Breast epithelium (tissue), 4 donors: ENCODE data around the gene TBC1D1. TPM values are rescaled to one million over a fixed set of nuclear protein-coding genes. Genes with fewer than 3 reads are reported as not detected.

Source experiments
- DNase-seq, 2 donors: peaks; one replicate each; pipeline ENCODE4 v3.0.0-alpha.2; 2019; ENCODE audit warnings: low spot score in 2 of 2
- H3K27ac ChIP-seq, 2 donors: fragments of 200-600 bp; sonication (generic) in 1 of 2; one replicate each; pipeline ENCODE4 v1.5.1; 2016 to 2019; ENCODE audit warnings: mild to moderate bottlenecking in 1 of 2
- H3K27me3 ChIP-seq, 2 donors: fragments of 200-600 bp; sonication (generic) in 1 of 2; one replicate each; pipeline versions ENCODE4 v1.5.1 to v1.6.0; 2017 to 2019; ENCODE audit warnings: control low read depth in 1 of 2, mild to moderate bottlenecking in 1 of 2
- H3K36me3 ChIP-seq: fragments of 200-600 bp; one replicate; pipeline ENCODE4 v1.5.1; 2019
- H3K4me1 ChIP-seq, 2 donors: fragments of 200-600 bp; sonication (generic); one replicate each; pipeline ENCODE4 v1.5.1; 2016 to 2019; ENCODE audit warnings: control low read depth in 1 of 2
- H3K4me3 ChIP-seq, 3 donors: fragments of 200-600 bp; sonication (generic); 1 replicate in 2 of 3; 2 replicates in 1 of 3; pipeline ENCODE4 v1.5.1; 2016 to 2019; ENCODE audit warnings: mild to moderate bottlenecking in 3 of 3, moderate library complexity in 2 of 3
- H3K9me3 ChIP-seq, 2 donors: fragments of 200-600 bp; sonication (generic) in 1 of 2; one replicate each; pipeline ENCODE4 v1.5.1; 2016 to 2019; ENCODE audit warnings: control low read depth in 1 of 2
- POLR2A ChIP-seq: fragments of 450-650 bp; IDR thresholded peaks from one replicate; pipeline ENCODE4 v1.6.1; 2016; ENCODE audit warnings: antibody characterized with exemption, mild to moderate bottlenecking, moderate library complexity
- POLR2AphosphoS5 ChIP-seq, 3 donors: sonication (generic); formaldehyde crosslinking; IDR thresholded peaks; one replicate each; pipeline ENCODE4 v1.6.1; 2017; ENCODE audit warnings: antibody characterized with exemption in 3 of 3
- intact Hi-C: fragments of 100-400 bp; cut with DNase I; formaldehyde crosslinking; loops from one replicate; pipeline ENCODE4 v1.15.1; 2023; ENCODE audit warnings: low total_unique reads
- total RNA-seq, 3 donors: library from RNA; depleted of rRNA; stranded (reverse); fragments of >200 nt; gene quantifications; one replicate each; pipeline ENCODE4 v1.1.0, GENCODE V29; 2016
- TF ChIP-seq, protein P1 (sequence below), 3 donors: fragments of 450-650 bp; IDR thresholded peaks; one replicate each; pipeline ENCODE4 v1.5.1; 2016 to 2017; ENCODE audit warnings: antibody characterized with exemption in 3 of 3, mild to moderate bottlenecking in 3 of 3, moderate library complexity in 3 of 3

TBC1D1 gene
- total RNA-seq, 3 donors from 2014 or later: 55.2 to 80.9 (median 63.9) TPM

DNA sequence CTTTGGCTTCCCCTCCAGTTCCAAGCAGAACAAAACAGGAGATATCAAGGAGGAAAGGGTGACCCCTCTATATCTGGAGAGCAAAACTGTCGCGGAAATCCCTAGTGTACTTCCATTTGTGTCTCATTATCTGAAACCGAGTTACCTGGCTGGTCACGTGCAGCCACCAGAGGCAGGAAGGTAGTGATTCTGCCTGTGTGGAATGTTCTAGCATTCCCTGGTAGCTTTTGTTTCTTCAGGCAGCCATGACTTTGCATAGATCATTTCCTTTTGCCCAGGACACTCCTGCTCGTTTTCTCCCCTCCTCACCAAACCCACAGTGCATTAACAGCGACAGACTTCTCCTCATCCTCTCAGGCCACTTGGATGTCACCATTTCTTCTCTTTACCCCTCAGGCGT lies 177.2 kb downstream of the TBC1D1 start:
- Histone ChIP-seq H3K27me3 (no peaks in the 10 kb centered on the region), H3K9me3 (no peaks in the 10 kb centered on the region), H3K36me3 (no peaks in the 10 kb centered on the region), H3K27ac (no peak overlapping the region), H3K4me1 (no peaks in the 10 kb centered on the region), H3K4me3 (no peak overlapping the region)
- DNase-seq: no peak
- TF ChIP-seq, protein P1, sequence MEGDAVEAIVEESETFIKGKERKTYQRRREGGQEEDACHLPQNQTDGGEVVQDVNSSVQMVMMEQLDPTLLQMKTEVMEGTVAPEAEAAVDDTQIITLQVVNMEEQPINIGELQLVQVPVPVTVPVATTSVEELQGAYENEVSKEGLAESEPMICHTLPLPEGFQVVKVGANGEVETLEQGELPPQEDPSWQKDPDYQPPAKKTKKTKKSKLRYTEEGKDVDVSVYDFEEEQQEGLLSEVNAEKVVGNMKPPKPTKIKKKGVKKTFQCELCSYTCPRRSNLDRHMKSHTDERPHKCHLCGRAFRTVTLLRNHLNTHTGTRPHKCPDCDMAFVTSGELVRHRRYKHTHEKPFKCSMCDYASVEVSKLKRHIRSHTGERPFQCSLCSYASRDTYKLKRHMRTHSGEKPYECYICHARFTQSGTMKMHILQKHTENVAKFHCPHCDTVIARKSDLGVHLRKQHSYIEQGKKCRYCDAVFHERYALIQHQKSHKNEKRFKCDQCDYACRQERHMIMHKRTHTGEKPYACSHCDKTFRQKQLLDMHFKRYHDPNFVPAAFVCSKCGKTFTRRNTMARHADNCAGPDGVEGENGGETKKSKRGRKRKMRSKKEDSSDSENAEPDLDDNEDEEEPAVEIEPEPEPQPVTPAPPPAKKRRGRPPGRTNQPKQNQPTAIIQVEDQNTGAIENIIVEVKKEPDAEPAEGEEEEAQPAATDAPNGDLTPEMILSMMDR (IDR thresholded peaks at IDR 0.05): no peak
- no peak for TF ChIP-seq POLR2AphosphoS5 (IDR thresholded peaks at IDR 0.05)
- no peak for TF ChIP-seq POLR2A
- intact Hi-C loops: no loop called here

DNA sequence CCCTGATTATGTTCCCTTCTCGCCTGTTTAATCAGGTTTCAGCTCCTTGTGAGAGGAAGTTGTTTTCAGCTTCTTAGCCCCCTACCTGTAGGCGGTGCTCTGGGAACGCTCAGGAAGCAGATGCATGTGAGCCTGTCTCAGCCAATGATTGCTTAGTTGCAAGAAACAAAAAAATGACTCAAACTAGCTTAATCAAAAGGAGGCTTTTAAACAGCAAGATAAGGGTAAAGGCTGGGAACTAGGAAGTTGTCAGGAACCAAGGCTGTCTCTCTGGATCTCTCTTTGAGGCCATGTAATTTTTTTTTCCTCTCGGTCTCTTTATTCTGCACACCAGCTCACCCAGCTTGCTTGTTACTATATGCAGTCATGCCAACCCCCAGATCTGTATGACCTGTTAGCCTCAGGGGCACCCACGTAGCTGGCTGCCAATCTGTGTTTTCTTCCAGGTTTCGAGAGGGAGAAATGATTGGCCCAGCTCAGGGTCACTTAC lies 178.4 kb downstream of the TBC1D1 start:
- no peak overlapping the region for H3K27ac ChIP-seq
- intact Hi-C loops: no loop called here
- H3K27me3 ChIP-seq: no peaks in the 10 kb centered on the region
- TF ChIP-seq, protein P1 (IDR thresholded peaks at IDR 0.05): no peak
- TF ChIP-seq POLR2A: no peak
- TF ChIP-seq POLR2AphosphoS5 (IDR thresholded peaks at IDR 0.05): no peak
- H3K4me1 ChIP-seq: no peaks in the 10 kb centered on the region
- DNase-seq: no peak
- H3K9me3 ChIP-seq: no peaks in the 10 kb centered on the region
- no peak overlapping the region for H3K4me3 ChIP-seq
- no peaks in the 10 kb centered on the region for H3K36me3 ChIP-seq

DNA sequence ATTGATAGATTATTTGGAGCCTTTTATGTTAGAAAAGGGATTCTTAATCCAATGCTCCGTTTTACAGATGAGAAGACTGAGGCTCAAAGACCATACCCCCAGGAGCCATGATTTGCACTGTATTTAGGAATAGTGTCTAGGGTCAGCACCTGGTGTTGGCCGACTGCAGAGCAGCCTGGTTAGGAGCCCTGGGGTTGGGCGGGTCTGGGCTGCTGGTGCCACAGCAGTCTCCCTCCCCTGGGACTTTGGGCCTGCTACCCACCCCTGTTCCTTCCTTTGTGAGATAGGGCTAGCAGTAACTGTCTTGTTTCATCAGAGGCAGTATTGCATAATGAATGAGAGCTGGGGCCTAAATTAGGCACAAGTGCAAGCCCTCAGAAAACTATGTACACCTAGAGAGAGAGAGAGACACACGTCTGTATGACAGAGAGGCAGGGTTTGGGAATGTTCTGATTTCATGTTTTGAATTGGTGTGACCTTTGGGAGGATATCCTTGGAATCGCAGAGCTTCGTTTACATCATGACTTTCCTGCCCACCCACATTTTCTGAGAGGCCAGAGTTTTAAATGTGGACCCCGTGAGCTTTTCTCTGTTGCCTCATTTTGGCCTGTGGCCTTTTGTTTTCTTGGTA lies 181.0 kb downstream of the TBC1D1 start:
- DNase-seq: no peak
- Histone ChIP-seq H3K4me1 (no peaks in the 10 kb centered on the region), H3K4me3 (no peak overlapping the region), H3K27ac (peak overlapping the region in 1 of 2 donors; percentile 10), H3K9me3 (no peaks in the 10 kb centered on the region), H3K27me3 (no peaks in the 10 kb centered on the region), H3K36me3 (no peaks in the 10 kb centered on the region)
- no peak for TF ChIP-seq POLR2A
- TF ChIP-seq, protein P1 (IDR thresholded peaks at IDR 0.05): no peak
- TF ChIP-seq POLR2AphosphoS5 (IDR thresholded peaks at IDR 0.05): no peak
- intact Hi-C loops: no loop called here

DNA sequence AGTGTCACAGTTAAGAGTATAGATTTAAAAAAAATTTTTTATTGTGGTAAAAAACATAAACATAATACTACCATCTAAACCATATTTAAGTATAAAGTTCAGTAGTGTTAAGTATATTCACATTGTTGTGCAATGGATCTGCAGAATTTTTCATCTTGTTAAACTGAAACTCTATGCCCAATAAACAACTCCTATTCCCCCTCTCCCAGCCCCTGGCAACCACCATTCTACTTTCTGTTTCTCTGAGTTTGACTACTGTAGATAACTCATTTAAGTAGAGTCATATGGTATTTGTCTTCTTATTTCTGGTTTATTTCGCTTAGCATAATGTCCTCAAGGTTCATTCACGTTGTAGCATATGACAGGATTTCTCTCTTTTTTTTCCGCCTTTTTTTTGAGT lies 181.7 kb downstream of the TBC1D1 start:
- H3K27me3 ChIP-seq: no peaks in the 10 kb centered on the region
- H3K4me1 ChIP-seq: no peaks in the 10 kb centered on the region
- H3K36me3 ChIP-seq: no peaks in the 10 kb centered on the region
- no peaks in the 10 kb centered on the region for H3K9me3 ChIP-seq
- H3K4me3 ChIP-seq: no peak overlapping the region
- no peak overlapping the region for H3K27ac ChIP-seq
- TF ChIP-seq, protein P1 (IDR thresholded peaks at IDR 0.05): no peak
- TF ChIP-seq POLR2AphosphoS5 (IDR thresholded peaks at IDR 0.05): no peak
- no peak for TF ChIP-seq POLR2A
- DNase-seq: no peak
- intact Hi-C loops: no loop called here

DNA sequence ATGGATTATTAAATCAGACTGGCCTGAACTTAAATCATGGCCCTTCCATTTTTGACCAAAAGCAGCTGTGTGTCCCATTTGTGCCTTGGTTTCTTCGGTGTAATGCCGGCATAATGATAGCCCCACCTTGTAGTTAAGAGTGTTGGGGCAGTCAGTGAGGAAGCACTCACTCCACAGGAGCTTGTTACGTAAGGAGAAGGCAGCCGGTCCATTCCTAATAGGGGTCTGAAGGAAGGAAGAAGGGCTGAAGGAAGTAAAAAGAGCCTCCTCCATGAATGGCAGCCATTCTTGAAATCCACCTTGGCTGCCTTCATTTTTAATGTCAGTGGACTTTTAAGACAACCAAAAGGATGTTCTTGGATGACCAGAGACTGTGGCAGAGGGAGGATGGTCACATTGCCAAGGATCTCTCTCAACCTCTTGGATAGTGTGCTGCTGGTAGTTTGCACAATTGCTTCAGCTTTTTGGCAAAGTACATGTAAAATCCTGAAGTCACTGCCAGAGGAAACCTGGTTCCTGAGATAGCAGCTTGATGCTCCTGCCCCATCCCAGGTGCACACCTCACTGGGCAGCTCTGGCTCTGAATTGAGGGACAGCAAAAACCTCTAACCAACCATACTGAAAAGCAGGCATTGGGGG lies 182.8 kb downstream of the TBC1D1 start:
- Histone ChIP-seq H3K9me3 (no peaks in the 10 kb centered on the region), H3K27ac (peak overlapping the region in 1 of 2 donors; percentile 4), H3K4me3 (no peak overlapping the region), H3K27me3 (no peaks in the 10 kb centered on the region), H3K4me1 (no peaks in the 10 kb centered on the region), H3K36me3 (no peaks in the 10 kb centered on the region)
- DNase-seq: no peak
- intact Hi-C loops: no loop called here
- TF ChIP-seq POLR2AphosphoS5 (IDR thresholded peaks at IDR 0.05) (no peak), POLR2A (no peak)
- TF ChIP-seq, protein P1 (IDR thresholded peaks at IDR 0.05): no peak
